ENCODE measurements around the gene IQGAP1. TPM values are rescaled to one million over a fixed set of nuclear protein-coding genes. Genes with fewer than 3 reads are reported as not detected.
A peak's percentile ranks its signal among the peaks of the same experiment; 100 is the strongest.

IQGAP1 gene
- total and polyA plus RNA-seq, 9 of the 15 experiments (the other 6 are each of a cell fraction or from before 2014, with no cell fraction given) = 37.6 to 143 (median 77.7) TPM

DNA sequence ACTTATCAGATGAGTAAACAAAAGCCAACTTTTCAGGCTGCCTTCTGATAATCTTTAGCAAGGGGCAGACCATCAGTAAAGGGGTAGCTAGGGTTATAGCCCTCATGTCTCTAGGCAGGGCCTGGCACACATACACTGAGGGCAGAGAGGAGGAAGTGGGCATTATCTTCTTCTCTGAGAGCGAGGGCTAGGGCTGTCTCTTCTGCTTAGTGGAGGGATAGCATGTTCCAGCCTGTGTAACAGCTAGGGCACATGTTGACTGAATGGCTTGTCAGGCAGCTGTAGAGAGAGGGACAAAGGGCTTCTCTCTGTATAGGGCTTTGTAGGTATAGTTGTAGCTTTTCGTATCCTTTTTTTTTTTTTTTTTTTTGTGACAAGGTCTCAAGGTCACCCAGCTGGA is 159.5 kb downstream of the IQGAP1 start:
- TF ChIP-seq POLR3G (IDR thresholded peaks at IDR 0.05; ENCODE audit: extremely low read depth, insufficient read length, insufficient replicate concordance) (no peak), SNRNP70 (optimal IDR thresholded peaks at IDR 0.05; ENCODE audit: low read depth, low read length) (no peak), MYC (IDR thresholded peaks at IDR 0.05; ENCODE audit: low read depth, low read length) (no peak), MYC (CRISPR knock-in tag; IDR thresholded peaks at IDR 0.05; ENCODE audit: borderline replicate concordance, low read depth) (no peak), TEAD4 (IDR thresholded peaks at IDR 0.05; ENCODE audit: low read length) (no peak), TEAD4 (CRISPR knock-in tag; IDR thresholded peaks at IDR 0.05; ENCODE audit: borderline replicate concordance) (no peak)
- no TSS peak for BruUV-seq (replicated peaks)
- Histone ChIP-seq H3K4me3 (no peak overlapping the region), H2AFZ (ENCODE audit: low read depth, low read length) (no peak overlapping the region), H3K9me3 (replicated peaks; ENCODE audit: control insufficient read depth, insufficient read depth, low read depth, low read length) (no peaks in the 10 kb centered on the region), H3K9me1 (ENCODE audit: control insufficient read depth, insufficient read depth, low read length) (no peaks in the 10 kb centered on the region), H3K4me2 (ENCODE audit: insufficient read depth, low read length) (no peak overlapping the region), H3K27ac (ENCODE audit: extremely low read depth, low read depth, low read length) (no peak overlapping the region), H3K9ac (ENCODE audit: insufficient read depth in 1 of 2, low read depth in 2 of 2, low read length in 2 of 2) (no peak overlapping the region), H3K4me1 (replicated peaks in 1 of 2; ENCODE audit: control insufficient read depth in 2 of 2, insufficient read depth in 2 of 2, low read length in 2 of 2) (peaks cover 0 to 4% of the 10 kb centered on the region in 2 experiments; a peak in 1 of 5 replicates), H3K27me3 (ENCODE audit: control insufficient read depth in 2 of 2, insufficient read depth in 2 of 2, low read length in 2 of 2) (no peaks in the 10 kb centered on the region), H3K79me2 (ENCODE audit: control insufficient read depth, insufficient read depth, low read length) (no peaks in the 10 kb centered on the region; the same call in 2 of the 3 replicates), H4K20me1 (replicated peaks; ENCODE audit: control insufficient read depth, insufficient read depth, low read length) (no peaks in the 10 kb centered on the region), H3K36me3 (ENCODE audit: control insufficient read depth, insufficient read depth, low read length) (peaks cover 17% of the 10 kb centered on the region; the same call in 2 of the 3 replicates)
- FAIRE-seq (no peak), ATAC-seq (peak; percentile 52), DNase-seq (ENCODE audit: extremely low read depth in 1 of 4, low spot score in 3 of 4) (no peak)
- ChIA-PET POLR2A (interaction anchor here (0.6 to 2.3 kb wide), 3 partner anchors 10 to 13 kb away, joined by 3 to 6 read pairs (median 4); no protein-coding TSS in a partner anchor), CTCF (ENCODE audit: low intra/inter-chr PET ratio) (no interaction called here)
- 100% methylated on average over 1 of the region's 2 CpGs for WGBS (ENCODE audit: insufficient coverage, low coverage, missing lambda C conversion rate)
- intact Hi-C loops (cut with micrococcal nuclease) = no loop called here
- in situ Hi-C loops (cut with MboI) = no loop called here

DNA sequence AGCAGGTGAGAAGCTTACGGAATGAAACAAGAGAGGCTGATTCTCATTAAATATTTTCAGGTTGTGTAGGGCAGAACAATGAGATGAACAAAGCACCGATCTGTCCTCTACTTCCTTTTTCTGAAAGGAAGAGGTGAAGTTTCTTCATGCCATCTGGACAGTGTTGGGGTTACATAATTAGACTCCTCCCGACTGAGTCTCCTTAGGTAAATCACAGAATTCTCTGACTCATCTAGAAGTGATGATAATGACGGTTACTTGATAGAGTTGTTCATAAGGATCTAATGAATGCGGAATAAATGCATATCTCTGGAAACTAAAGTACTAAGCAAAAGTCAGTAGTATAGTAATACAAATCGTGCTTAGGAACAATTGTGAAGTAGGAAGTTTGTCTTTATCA is 162.9 kb downstream of the IQGAP1 start:
- peaks cover 0 to 4% of the 10 kb centered on the region in 2 experiments; a peak in 2 of 5 replicates for H3K4me1 ChIP-seq (replicated peaks in 1 of 2; ENCODE audit: control insufficient read depth in 2 of 2, insufficient read depth in 2 of 2, low read length in 2 of 2)
- H3K9me3 ChIP-seq (replicated peaks; ENCODE audit: control insufficient read depth, insufficient read depth, low read depth, low read length) = no peaks in the 10 kb centered on the region
- H3K9ac ChIP-seq (ENCODE audit: insufficient read depth in 1 of 2, low read depth in 2 of 2, low read length in 2 of 2) = no peak overlapping the region
- ChIA-PET POLR2A (no interaction called here), CTCF (ENCODE audit: low intra/inter-chr PET ratio) (no interaction called here)
- H3K36me3 ChIP-seq (ENCODE audit: control insufficient read depth, insufficient read depth, low read length) = peaks cover 8% of the 10 kb centered on the region; the same call in 2 of the 3 replicates
- no peaks in the 10 kb centered on the region for H3K9me1 ChIP-seq (ENCODE audit: control insufficient read depth, insufficient read depth, low read length)
- DNase-seq (ENCODE audit: extremely low read depth in 1 of 4, low spot score in 3 of 4) (no peak), FAIRE-seq (no peak), ATAC-seq (no peak)
- intact Hi-C loops (cut with micrococcal nuclease) (no loop called here), in situ Hi-C loops (cut with MboI) (no loop called here)
- no peak overlapping the region for H3K4me2 ChIP-seq (ENCODE audit: insufficient read depth, low read length)
- H3K27me3 ChIP-seq (ENCODE audit: control insufficient read depth in 2 of 2, insufficient read depth in 2 of 2, low read length in 2 of 2) = no peaks in the 10 kb centered on the region
- H4K20me1 ChIP-seq (replicated peaks; ENCODE audit: control insufficient read depth, insufficient read depth, low read length) = no peaks in the 10 kb centered on the region; the same call in 1 of the 2 replicates
- no TSS peak for BruUV-seq (replicated peaks)
- H2AFZ ChIP-seq (ENCODE audit: low read depth, low read length) = no peak overlapping the region
- H3K27ac ChIP-seq (ENCODE audit: extremely low read depth, low read depth, low read length) = no peak overlapping the region
- no peak overlapping the region for H3K4me3 ChIP-seq
- 71% methylated on average over 6 of the region's 6 CpGs for WGBS (ENCODE audit: insufficient coverage, low coverage, missing lambda C conversion rate)
- H3K79me2 ChIP-seq (ENCODE audit: control insufficient read depth, insufficient read depth, low read length) = no peaks in the 10 kb centered on the region; the same call in 2 of the 3 replicates
- no peak for TF ChIP-seq KLF1 (tag; IDR thresholded peaks at IDR 0.05)
- no peak for TF ChIP-seq ETV1 (tag; conservative IDR thresholded peaks at IDR 0.05; ENCODE audit: low read depth)
- no peak for TF ChIP-seq ZNF436 (CRISPR knock-in tag; IDR thresholded peaks at IDR 0.05)
